Peyer's patch (tissue), 4 donors: ENCODE data around the gene AKAP13.

Experiments
- POLR2A ChIP-seq, 2 donors: fragments of 450-650 bp; IDR thresholded peaks; one replicate each; pipeline ENCODE4 v1.5.1; 2017; ENCODE audit warnings: antibody characterized with exemption in 2 of 2, mild to moderate bottlenecking in 2 of 2, moderate library complexity in 2 of 2
- TF ChIP-seq, protein P1 (sequence below), 6 experiments: fragments of 450-650 bp in 4 of 6; fragments of 200-600 bp in 2 of 6; sonication (generic) in 1 of 6; IDR thresholded peaks; one replicate each; pipeline ENCODE4 v1.5.1; 2017 to 2019; ENCODE audit warnings: antibody characterized with exemption in 6 of 6, mild to moderate bottlenecking in 3 of 6, moderate library complexity in 1 of 6

- TF ChIP-seq, protein P1, sequence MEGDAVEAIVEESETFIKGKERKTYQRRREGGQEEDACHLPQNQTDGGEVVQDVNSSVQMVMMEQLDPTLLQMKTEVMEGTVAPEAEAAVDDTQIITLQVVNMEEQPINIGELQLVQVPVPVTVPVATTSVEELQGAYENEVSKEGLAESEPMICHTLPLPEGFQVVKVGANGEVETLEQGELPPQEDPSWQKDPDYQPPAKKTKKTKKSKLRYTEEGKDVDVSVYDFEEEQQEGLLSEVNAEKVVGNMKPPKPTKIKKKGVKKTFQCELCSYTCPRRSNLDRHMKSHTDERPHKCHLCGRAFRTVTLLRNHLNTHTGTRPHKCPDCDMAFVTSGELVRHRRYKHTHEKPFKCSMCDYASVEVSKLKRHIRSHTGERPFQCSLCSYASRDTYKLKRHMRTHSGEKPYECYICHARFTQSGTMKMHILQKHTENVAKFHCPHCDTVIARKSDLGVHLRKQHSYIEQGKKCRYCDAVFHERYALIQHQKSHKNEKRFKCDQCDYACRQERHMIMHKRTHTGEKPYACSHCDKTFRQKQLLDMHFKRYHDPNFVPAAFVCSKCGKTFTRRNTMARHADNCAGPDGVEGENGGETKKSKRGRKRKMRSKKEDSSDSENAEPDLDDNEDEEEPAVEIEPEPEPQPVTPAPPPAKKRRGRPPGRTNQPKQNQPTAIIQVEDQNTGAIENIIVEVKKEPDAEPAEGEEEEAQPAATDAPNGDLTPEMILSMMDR (IDR thresholded peaks at IDR 0.05), result no peak
- no peak for TF ChIP-seq POLR2A (IDR thresholded peaks at IDR 0.05)
These were observed 112.9 kb downstream of the AKAP13 start for GRCh38 chr15:85493260-85493659.
